Amygdala (tissue), 56 donors: ENCODE data around the gene CFAP58.

Experiments
- DNase-seq, 56 donors: peaks; one replicate each; lab custom pipeline; 2025; lab: John Stamatoyannopoulos, UW

CFAP58 gene

DNA sequence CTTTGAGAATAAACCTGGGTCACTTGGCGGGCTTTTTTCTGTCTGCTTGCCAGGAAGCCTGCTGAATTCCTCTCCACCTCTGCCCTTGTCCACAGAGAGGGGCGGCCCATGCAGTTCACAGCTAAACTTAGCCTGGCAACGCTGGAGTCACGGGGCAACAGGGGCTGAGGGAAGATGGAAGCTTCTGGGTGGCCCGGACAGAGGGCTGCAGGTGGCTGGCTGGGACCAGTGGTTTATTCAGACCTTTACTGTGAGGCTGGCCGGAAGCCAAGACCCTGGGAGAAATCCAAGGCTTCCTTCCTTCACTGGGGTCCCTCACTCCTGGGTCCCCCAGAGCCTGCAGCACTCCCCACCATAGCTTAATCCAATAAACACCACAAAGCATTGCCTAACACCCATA lies 32.4 kb upstream of the CFAP58 start:
- peak in 1 of 56 donors; percentile 26 for DNase-seq

DNA sequence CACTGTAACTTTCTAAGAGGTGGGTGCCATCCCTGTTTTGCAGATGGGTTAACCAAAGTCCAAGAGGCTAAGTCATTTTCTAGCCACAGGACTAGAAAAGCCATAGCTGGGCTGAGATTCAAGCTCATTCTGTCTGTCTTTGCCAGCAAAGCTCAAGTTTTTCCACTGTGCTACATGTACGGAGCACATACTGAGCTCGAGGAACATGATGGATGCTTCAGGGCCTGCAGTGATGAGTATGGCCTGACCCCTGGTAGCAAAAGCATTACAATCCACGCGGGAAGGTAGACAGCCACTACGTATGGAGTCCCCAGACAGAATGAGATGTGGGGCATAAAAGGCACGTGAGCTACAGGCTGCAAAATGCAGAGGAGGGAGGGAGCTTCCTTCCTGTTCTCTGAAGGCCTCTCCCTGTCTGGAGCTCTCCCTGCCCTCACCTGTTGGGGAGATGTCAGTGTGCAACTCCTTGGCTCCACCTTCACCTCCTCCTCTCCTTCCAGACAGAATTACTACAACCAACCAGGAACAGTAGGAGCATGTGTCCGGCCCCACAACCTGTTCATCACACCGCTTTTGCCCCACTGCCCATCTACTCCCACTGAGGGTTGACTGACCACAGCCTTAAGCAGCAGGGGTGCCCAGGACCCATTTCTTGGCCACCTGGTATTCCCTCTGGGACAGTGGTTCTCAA lies 31.8 kb upstream of the CFAP58 start:
- no peak for DNase-seq

DNA sequence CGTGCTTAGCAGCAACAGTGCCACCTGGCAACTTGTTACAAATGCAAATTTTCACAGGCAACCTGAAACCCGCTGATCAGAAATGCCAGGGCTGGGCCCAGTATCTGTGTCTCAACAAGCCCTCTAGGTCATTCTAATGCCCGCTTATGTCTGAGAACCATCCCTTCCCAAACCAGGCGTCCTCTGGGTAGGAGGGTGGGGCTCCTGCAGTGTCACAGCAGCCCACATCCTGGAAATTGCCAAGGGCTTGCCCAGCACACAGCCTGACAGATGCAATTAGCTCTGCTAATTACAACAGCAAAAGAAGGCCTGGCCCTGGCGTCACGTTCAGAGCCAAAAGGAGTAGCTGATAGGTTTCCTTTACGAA lies 31.2 kb upstream of the CFAP58 start:
- no peak for DNase-seq

DNA sequence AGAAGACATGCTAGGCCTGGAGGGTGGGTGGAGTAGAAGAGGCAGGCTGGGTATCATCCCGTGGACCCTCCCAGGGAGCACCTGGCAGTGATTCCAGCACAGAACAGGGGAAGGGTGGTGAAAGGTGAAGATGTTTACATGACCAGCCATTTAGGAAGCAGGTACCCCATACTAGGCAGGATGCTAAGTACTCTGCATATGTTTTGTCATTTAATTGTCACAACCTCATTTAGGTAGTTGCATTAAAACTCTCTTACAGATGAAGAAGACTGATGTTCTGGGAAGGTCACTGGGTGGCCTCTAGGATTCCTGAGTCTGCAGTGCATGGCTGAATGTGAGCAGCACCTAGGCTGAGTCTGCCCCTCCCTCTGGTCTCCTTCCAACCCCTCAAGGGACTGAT lies 30.5 kb upstream of the CFAP58 start:
- no peak for DNase-seq

DNA sequence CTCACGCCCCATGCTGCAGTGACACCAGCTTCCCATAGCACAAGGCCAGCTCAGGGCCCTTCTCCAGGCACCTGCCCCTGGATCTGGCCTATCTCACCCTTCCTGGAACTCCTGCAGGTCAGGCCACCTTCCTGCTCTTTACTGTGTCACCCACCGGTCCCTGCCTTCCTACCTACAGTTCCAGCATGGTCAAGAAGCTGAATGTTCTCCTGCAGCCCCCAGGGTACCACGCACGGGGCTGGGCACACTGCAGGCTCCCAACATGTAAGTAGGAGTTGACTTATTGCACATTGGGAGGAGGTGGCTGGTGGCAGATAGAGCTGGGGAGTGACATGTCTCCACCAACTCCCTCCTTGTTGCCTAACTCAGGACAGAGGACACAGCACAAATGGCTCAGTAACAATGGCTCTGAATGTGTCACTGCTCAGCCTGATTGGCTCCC lies 29.9 kb upstream of the CFAP58 start:
- DNase-seq, result no peak

DNA sequence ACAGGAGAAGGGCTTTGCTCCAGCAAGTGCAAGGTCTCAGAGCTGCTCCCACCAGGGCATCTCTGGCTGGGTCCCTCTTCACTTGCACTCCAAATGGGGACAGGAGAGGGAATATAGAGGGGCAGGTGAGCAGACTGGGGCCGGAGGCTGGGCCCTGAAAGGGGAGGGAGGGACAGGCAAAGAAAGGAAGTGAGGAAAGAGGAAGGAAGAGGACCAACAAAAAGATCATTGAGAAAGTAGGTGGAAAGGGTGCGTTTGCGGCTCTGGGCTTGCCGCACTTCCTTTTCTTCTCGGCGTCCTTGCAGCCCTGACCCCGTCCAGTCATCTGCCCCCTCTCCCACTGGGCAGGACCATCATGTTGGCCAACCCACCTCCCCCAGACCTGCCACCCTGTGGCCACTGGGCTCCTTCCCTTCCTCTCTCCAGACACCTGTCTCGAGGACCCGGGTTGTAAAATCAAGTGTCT lies 29.4 kb upstream of the CFAP58 start:
- DNase-seq, result peak in 1 of 56 donors; percentile 11

DNA sequence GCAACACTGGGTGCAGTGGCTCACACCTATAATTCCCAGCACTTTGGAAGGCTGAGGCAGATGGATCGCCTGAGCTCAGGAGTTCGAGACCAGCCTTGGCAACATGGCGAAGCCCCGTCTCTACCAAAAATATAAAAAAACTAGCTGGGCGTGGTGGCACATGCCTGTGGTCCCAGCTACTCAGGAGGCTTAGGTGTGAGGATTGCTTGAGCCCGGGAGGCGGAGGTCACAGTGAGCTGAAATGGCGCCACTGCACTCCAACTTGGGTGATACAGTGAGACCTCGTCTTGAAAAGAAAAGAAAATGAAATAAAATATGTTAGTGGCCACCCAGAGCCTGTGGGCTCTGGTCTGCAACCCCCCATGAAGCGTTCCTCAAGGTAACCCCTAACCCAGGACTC lies 28.7 kb upstream of the CFAP58 start:
- no peak for DNase-seq

DNA sequence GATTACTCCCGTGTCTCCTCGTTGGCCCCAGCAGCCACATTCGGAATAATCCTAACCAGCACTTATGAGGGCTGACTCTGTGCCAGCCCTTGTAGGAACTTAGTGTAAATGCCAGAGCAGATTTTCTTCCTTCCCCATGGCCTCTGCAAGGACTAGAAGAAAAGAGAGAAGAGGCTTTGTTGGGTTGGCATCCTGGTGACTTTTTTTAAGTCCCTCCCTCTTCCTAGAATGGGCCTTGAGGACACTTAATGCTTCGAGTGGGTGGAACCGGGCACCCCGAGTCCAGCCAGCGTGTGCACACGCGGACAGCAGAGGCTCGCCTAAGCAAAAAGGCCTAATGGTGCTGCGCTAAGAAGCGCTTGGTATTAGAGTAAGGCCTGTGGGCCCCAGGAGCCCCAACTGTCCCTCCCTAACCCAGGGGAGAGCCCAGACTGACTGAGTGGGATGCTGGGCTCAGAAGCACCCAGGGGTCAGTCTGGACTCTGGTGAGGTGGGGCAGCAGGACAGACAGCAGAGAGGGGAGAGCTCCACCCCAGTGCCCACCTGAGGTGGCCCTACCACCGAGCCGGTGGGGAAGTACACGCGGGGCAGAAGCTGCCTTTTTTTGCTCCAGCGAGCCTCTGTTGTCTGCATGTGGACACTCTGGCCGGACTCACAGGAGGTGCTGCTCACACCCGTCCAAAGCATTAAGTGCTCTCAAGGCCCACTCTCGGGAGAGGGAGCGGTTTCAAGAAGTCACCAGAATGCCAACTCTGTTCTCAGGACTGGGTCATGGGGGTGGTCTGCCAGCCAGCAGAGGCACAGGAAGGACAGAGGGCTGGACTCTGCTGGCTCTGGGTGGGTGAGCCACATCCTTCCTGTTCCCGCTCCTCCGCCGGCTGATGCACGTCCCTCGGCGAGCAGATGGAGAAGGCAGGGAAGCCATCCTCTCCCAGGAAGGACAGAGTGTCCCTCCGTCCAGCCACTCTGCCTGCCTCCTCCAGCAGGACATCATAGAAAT lies 27.9 kb upstream of the CFAP58 start:
- DNase-seq, result peak in 2 of 56 donors; percentile 15 to 16

DNA sequence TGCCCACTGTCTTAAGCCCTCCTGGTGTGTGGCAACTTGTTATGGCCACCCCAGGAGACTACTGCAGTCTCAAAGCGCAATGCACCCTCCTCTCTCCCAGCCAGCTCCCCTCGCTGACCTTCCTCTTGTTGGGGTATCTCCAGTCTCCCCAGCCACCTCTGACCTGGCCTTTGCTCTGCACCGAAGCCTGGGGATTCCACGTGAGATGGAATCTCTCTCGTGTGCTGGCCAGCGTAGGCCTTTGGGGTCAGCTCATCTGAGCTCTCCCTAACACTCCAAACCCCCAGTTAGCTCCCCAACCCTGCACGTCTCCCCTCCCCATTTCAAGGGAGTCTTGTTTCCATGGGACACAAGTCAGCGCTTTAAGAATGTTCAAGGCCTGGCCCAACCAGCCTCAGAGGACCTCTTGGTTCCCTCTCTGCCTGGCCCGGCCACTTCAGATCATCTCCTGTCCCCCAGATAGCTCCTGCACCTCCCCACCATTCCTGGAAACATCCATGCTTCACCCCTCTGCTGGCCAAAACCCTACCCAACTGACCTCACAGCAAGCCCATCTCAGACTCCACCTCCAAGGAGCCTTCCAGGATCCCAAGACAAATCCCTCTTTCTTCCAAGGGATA lies 26.5 kb upstream of the CFAP58 start:
- no peak for DNase-seq

DNA sequence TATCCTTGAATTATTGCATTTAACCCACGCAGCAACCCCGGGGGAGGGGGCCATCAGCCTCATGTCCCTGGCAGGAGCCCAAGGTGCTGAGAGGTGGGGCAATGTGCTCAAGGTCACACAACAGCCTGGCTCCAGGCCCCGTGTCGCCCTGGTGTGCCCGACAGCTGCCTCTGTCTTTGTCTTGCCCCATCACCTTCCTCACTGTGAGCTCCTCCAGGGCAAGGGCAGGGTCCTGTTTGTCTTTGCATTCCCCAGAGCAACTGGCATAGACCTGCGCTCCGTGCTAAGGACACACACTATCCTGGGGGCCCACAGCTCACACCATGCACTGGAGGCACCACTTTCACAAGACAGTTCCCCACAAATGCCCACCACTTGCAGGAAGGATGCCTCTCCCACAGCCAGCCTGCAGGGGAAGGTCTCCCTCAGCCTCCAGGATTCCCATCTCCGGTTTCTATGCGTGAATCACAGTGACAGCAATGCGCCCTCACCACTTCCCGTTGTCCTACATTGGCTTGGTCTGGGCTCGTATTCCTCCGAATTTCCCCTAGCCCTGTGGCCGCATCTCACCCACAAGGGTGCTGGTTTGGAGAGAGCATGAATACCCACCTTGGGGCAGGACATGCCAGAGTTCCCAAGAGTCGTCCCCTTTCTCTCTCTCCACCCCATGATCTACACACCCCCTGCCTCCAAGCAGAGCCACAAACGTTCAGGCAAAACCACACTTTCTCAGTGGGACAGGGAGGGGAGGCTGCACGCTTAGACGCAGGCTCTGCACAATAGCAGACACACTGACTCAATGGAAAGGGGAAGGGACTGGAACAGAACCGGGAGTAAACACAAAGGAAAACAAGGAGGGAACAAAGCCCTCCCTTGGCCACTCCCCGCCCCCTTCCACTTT lies 25.6 kb upstream of the CFAP58 start:
- peak in 8 of 56 donors; percentile 15 to 72 (median 32) for DNase-seq

DNA sequence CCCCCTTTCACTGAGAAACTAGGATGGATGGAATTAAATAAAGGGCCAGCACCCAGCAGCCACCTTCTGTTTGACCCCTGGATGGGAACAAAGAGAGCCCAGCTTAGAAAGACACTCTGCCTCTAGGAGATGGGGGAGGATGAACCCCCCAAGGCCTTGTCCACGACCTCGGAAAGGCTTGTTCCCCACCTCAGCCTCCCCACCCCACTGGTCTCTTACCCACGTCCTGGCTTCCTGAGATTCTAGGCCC lies 25.1 kb upstream of the CFAP58 start:
- peak in 3 of 56 donors; percentile 33 to 56 (median 52) for DNase-seq

DNA sequence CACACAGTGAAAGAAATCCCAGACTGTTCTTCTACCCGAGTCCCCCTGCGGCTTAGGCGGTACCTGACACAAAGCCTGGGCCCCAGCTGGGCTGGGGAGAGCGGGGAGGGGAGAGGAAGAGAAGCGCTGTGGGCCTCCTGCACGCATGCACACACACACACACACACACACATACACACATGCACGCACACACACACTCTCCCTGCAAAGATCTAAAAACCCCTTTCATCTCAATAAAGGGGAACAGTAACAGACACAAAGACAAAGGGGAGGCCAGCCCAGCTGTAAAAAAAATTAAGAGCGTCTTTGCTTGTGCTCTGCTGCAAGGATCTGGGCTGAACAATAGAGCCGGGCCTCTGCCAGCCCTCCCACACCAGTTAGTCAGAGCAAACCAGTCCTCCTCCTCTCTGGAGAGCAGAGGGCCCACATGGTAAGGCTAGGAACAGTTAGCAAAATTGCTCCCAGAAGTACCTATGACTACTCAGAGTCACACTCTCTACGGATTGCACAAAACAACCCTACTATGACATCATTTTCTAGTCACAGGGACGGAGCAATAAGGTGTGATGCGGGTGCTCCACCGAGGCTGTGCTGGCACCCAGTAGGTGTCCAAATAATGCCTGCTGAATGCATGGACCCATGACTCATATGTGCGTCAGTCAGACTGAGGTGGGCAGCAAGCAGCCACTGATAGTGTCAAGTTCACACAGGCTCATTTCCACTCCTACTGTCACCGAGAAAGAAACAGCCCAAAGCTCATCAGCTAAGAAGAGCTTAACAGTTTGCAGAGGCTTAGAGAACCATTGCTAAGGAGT lies 24.5 kb upstream of the CFAP58 start:
- DNase-seq, result peak in 33 of 56 donors; percentile 12 to 80 (median 56)

DNA sequence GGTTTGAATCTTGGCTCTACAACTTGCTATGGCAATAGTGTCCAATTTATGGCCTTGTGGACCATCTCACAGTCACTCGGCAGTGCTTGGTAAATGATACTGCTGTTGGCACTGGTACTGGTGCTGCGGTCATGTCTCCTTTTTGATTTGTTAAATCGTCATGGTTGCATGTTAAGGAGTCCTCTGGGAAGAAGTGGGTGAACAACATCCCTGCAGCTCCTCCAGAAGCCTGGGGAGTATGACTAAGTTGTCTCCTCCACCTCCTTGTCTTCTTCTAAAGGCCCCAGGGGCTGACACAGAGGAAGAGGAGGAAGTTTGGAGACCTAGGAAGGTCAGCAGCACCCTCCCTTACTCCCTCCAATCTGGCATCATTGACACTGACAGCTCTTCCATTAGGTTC lies 23.9 kb upstream of the CFAP58 start:
- DNase-seq, result no peak

DNA sequence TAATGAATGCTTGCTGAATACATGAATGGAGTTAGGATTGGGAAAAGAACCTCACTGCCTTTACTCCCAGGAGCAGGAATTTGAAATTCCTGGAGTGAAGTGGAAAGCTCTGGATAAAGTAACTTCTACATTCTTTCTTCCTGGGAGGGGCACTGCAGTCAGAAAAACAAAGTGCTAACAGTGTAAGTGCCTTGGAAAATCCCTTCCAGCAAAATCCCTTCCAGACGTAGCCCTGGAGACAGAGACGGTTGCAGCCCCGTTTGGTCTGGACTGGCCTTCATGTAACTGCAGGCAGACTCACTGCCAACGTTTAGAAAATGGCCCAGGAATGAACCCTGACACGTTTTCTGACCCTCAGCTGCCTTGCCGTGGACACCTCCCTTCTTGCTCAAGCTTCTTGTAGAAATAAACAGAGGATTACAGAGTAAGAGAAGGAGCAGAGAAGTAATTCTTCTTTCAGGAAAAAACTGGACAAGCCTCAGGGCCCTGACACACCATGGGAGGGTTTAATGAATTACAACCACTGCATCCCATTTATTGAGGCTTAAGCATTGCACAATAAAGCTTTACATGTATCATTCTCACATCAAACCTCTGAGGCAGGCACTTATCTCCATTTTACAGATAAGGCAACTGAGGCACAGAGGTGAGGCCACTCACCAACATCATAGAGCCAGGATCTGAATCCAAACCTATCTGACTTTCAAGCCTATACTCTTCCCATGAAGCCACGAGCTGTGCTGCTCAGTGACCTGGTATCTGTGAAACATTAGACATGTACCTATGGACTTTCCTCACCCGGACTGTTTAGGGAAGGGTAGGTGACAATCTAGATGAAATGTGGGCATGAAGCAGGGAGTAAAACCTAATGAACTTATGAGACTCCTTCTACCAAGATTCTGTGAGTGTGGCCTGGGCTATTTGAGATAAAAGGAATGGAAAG lies 23.2 kb upstream of the CFAP58 start:
- no peak for DNase-seq

DNA sequence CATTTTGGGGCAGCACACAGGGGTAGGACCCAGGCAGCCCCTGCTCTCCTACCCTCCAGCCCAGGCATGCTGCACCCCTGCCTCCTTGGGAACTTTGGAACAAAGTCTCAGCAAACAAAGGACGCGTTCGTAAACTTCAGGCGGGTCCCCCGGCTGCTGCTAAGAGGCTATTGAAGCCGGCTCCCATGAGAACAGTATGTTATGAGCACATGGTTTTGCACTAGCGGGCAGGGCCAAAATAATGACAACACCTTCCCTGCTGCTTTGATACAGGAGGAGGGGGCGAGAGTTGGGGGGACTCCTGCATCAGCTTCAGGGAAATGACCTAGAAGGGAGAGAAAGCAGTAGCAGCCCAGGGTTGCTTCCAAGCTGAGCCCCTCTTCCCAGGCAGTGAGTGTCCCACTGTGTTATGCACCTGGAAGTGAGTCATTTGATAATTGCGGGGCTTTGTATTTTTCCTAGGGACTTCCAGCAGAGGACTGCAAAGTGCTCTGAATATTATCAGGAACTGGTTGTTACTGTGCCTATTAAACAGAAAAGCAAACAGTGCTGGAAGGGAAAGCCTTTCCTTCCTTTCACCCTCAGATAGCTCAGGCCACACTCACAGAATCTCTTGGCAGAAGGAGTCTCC lies 22.3 kb upstream of the CFAP58 start:
- DNase-seq, result no peak

DNA sequence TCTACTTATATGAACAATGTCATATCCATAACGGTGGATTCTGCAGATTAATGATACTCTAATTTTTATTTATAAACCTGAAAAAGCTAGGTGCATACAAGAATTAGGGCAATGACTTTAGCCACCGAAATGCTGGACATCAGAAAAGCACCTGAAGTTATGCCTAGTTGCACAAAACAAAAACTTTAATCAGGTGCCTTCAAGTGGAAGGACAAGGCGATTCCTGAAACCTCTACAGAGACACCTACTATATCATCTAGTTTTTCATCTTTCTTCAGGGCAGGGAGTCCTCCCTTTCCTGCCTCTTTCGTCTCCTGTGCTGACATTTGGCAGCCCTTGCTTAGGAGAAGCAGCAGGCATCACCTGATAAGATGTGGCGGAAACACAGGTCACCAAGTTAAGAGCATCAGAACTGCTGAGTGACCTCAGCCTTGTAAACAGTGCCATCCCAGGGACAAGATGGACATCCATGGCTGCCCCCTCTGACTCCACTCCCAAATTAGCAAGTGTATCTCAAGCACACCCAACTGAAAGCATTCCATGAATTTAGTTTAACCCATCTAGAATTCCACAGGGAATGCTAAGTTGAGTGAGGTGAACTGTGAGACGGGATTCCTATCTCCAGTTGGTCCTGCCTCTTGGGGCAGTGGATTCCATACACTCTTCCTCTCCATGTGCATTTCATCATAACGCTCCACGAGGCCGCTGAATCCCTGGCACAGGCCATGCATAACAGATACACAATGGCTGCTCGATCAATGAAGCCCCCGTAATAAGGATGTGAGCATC lies 21.2 kb upstream of the CFAP58 start:
- no peak for DNase-seq
